Islet precursor cell (in vitro differentiated cells): ENCODE data around the gene GSK3B.

ENCODE experiments used
- DNase-seq: peaks from one replicate; pipeline ENCODE4 v3.0.0-alpha.2; 2018

Gene GSK3B

GRCh38 chr3:119809249-119810017 is 284.8 kb downstream of the GSK3B start:
- no peak for DNase-seq

- no peak for DNase-seq
Observed at GRCh38 chr3:119808843-119809242, 285.4 kb downstream of the GSK3B start.

- DNase-seq, result no peak
Observed at GRCh38 chr3:119808244-119808643, 286.0 kb downstream of the GSK3B start.

DNA sequence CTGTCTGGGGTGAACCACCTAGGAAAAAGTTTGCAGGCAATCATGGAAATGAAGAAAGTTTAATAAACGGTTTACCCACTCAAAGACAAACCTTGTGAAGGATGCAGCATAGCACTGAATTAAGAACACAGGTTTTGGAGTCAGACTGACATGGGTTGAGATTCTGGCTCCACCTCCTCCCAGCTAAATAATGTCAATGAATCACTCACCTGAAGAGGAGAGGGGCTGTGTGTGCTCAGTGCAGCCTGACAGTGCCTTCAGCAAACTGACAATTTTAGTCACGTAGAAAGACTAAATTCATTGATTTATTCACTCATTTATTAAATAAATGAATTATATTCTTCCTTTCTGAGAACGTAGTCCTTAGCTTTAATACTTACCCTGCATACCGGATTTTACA is 293.4 kb downstream of the GSK3B start:
- no peak for DNase-seq

DNA sequence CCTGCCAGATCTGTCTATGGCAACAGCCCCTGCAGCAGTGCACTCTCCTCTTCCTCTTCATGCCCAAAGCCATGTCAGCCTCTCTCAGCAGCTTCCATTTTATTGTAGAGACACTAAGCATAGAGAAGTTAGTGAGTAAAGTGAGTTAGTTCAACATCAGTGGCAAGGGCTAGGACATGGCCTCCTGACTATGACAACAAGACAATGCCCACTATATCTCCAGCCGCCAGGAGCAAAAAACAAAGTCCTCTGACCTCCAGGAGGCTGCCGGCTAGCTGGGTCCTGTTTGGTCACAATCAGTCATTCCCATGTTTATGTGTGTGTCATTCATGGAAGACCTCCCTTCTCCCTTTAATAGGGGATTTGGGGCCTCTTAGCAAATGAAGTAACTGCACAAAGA is 297.5 kb downstream of the GSK3B start:
- DNase-seq, result no peak

GRCh38 chr3:119796368-119796767 is 297.9 kb downstream of the GSK3B start:
- no peak for DNase-seq

GRCh38 chr3:119795849-119796248 is 298.4 kb downstream of the GSK3B start:
- no peak for DNase-seq

GRCh38 chr3:119794971-119795612 is 299.2 kb downstream of the GSK3B start:
- DNase-seq, result peak; percentile 99

GRCh38 chr3:119794401-119794800 is 299.8 kb downstream of the GSK3B start:
- DNase-seq, result no peak

GRCh38 chr3:119792270-119792669 is 302.0 kb downstream of the GSK3B start:
- DNase-seq, result no peak

GRCh38 chr3:119790369-119790768 is 303.9 kb downstream of the GSK3B start:
- no peak for DNase-seq

DNA sequence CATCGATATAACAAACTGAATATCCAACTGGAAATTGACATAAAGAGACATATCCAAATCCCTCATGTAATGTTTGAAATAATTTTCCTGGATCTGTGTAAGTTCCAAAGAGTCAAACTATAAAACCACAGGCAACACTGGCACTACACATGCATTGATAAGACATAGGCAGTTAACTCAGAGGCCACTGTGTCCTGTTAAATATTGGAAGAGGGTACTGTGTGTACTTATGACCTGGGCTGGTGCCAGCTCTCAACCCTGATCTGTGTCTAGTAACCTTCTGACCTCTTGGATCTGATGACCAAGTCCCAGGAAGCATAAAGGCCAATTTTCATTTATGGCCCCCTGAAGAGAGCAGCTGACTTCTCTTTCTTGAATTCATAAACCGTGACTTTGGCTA is 307.8 kb downstream of the GSK3B start:
- no peak for DNase-seq

DNA sequence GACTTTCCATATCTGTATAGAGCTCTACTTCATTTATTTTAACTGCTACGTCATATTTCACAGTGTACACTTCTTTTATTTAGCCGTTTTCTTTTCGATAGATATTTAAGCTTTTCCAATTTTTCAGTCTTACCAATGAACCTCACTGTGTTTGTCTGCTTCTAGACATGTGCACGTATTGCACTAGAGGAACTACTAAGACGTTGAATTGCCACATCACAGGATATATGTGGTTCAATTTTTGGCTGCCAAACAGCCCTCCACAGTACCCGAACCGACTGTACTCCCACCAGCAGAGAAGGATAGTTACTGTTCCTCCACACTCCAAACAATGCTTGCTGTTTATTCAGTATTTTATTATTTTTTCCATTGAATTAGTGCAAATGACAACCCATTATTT is 310.4 kb downstream of the GSK3B start:
- no peak for DNase-seq

- no peak for DNase-seq
Observed at GRCh38 chr3:119783255-119783654, 311.0 kb downstream of the GSK3B start.

DNA sequence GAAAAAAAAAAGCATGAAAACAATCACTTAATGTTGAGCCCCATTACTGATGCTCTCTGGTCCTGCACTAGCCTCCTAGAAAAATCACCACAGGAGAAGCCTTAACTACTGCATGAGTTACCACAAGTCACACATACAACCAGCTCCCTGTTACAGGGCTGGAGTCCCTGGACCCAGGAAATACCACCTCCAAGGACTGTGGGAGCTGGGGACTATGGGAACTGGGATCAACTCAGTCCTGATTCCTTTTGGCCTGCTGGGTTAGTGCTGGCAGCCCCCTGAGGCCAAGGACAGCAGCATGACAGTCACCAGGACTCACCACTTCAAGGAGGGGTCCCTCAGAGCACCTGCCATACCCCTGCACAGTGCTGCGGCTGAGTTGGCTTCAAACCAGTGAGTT is 311.8 kb downstream of the GSK3B start:
- no peak for DNase-seq

DNA sequence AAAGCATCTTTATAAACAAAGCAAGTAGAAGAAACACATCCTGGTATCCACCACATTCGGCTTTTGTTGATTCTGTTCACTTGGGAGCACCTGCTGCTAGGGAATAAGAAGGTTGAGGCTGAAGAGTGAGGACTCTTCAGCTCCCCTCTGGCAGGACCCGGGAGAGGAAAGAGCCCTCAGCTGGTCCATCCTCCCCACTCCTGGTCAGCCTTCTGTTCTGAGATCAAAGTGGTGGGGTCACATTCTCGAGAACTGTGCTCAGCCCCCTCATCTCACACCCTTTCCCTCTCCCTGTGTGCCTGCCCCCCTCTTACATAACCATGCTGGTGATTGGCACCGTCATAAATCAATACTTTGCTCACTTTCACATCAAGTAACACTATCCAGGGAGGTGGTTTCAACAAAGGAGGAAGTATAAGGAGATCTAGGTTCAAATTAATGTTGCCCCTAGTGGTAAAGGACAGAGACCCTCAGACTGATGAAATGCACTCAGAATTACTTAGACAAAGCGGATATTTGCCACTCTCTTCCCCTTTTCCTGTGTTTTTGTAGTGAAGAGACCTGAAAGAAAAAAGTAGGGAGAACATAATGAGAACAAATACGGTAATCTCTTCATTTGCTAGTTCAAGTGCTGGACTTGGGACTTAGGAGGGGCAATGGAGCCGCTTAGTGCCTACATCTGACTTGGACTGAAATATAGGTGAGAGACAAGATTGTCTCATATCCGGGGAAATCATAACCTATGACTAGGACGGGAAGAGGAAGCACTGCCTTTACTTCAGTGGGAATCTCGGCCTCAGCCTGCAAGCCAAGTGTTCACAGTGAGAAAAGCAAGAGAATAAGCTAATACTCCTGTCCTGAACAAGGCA is 312.7 kb downstream of the GSK3B start, which contains the start of gene NR1I2:
TSS of gene NR1I2 (plus strand) at position 772 of the 869 bp plus-strand sequence.
- no peak for DNase-seq

GRCh38 chr3:119779731-119780383 is 314.4 kb downstream of the GSK3B start:
- DNase-seq, result no peak

DNA sequence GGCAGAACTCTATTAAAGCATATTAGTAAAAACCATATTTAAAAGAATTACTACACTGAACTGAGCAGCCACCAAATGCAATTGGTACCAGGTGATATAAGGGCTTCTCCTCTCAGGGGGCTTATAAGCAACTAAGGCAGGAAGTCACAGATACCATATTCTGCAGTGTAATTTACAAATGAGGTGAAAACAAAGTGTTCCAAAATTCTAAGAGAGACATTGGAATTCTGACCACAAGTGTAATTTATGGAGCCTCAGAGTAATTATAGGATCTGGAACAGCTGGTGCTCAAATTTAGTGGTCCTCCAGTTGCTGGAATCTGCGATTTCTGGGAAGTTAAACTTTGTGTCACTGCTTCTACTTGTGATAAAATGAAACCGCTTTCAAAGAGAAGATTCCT is 315.4 kb downstream of the GSK3B start:
- no peak for DNase-seq

DNA sequence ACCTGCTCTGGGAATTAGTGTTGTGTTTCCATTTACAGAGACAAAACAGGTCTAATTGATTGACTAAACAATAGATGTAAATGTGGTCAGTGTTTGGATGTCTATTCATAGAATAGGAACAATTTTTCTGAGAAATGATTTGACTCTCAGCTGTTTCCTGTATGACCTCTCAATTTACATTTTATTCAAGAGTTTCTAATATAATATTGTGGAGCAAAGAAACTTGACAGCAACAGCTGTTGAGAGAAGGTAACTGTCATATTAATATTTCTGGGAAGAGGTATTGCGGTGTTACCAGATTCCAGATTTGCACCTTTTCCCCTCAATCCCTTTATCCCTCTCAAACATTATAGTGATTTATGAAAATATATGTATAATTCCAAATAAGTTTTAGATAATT is 316.1 kb downstream of the GSK3B start:
- no peak for DNase-seq

- no peak for DNase-seq
Observed at GRCh38 chr3:119776304-119776703, 317.9 kb downstream of the GSK3B start.

DNA sequence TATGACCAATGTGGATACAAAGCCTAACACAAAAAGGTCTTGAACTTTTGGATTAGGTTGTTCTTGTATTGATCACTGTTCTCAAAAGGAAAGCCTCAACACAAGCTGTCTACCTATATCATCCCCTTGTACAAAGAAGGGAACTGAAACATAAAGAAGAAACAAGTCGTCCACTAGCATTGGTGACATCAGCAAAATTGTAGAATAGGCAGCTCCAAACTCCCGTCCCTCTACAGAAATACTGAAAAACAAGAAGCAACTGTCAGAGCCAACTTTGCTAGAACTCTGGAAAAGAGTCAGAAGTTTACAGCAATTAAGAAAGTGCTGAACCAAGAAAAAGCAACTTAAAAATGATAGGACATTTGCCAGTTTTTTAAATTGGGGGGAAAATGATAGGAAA is 319.8 kb downstream of the GSK3B start:
- no peak for DNase-seq
